Glutamatergic neuron (in vitro differentiated cells): ENCODE results near the gene SPPL2C. TPM values are rescaled to one million over a fixed set of nuclear protein-coding genes. Genes with fewer than 3 reads are reported as not detected.

Experiments used
- DNase-seq: peaks from one replicate; pipeline ENCODE4 v3.0.0; 2022
- H3K27ac Mint-ChIP-seq: one replicate; pipeline ENCODE4 v1.8.0; 2020; ENCODE audit warnings: mild to moderate bottlenecking, mixed read lengths, inconsistent platforms; ENCODE audit not compliant: unreplicated experiment
- H3K27me3 Mint-ChIP-seq: one replicate; pipeline ENCODE4 v1.8.0; 2020; ENCODE audit warnings: mild to moderate bottlenecking, moderate library complexity, mixed read lengths, inconsistent platforms; ENCODE audit not compliant: unreplicated experiment
- H3K36me3 Mint-ChIP-seq: one replicate; pipeline ENCODE4 v1.8.0; 2020; ENCODE audit warnings: mild to moderate bottlenecking, mixed read lengths, inconsistent platforms; ENCODE audit not compliant: unreplicated experiment
- H3K4me1 Mint-ChIP-seq: one replicate; pipeline ENCODE4 v1.8.0; 2020; ENCODE audit warnings: mild to moderate bottlenecking, low read depth, mixed read lengths, inconsistent platforms; ENCODE audit not compliant: unreplicated experiment
- H3K4me3 Mint-ChIP-seq: one replicate; pipeline ENCODE4 v1.8.0; 2020; ENCODE audit warnings: mild to moderate bottlenecking, mixed read lengths, inconsistent platforms; ENCODE audit not compliant: unreplicated experiment
- H3K9me3 Mint-ChIP-seq: one replicate; pipeline ENCODE4 v1.8.0; 2020; ENCODE audit warnings: mild to moderate bottlenecking, moderate library complexity, mixed read lengths, inconsistent platforms; ENCODE audit not compliant: unreplicated experiment
- CTCF ChIP-seq: fragments of 200-600 bp; sonication (generic); IDR thresholded peaks from one replicate; pipeline ENCODE4 v1.5.0; 2021; ENCODE audit not compliant: partially characterized antibody, unreplicated experiment
- total RNA-seq: library from RNA; stranded (reverse); fragmentation: NEBNext Ultra II Directional; extraction: Animal tissue kit (Norgen Biotek cat#: 25700); gene quantifications from one replicate; pipeline ENCODE4 v1.2.1, GENCODE V29; 2021; ENCODE audit not compliant: unreplicated experiment

The SPPL2C gene
- total RNA-seq, 1 donor from 2014 or later: not detected

- no peak for TF ChIP-seq CTCF
- no peak for DNase-seq
Observed at GRCh38 chr17:45846646-45847045, 2.0 kb downstream of the SPPL2C start.

GRCh38 chr17:45847101-45847500 lies 2.4 kb downstream of the SPPL2C start:
- H3K36me3 Mint-ChIP-seq: no peaks in the 10 kb centered on the region
- H3K27me3 Mint-ChIP-seq: no peaks in the 10 kb centered on the region
- DNase-seq: no peak
- H3K4me1 Mint-ChIP-seq: peaks cover 7% of the 10 kb centered on the region
- H3K27ac Mint-ChIP-seq: no peak overlapping the region
- TF ChIP-seq CTCF: no peak
- H3K9me3 Mint-ChIP-seq: peaks cover 5% of the 10 kb centered on the region
- H3K4me3 Mint-ChIP-seq: no peak overlapping the region

More at GRCh38 chr17:45846646-45847045, 2.0 kb downstream of the SPPL2C start:
- peaks cover 10% of the 10 kb centered on the region for H3K4me1 Mint-ChIP-seq
- H3K27ac Mint-ChIP-seq: no peak overlapping the region
- no peak overlapping the region for H3K4me3 Mint-ChIP-seq
- H3K36me3 Mint-ChIP-seq: no peaks in the 10 kb centered on the region
- peaks cover 5% of the 10 kb centered on the region for H3K9me3 Mint-ChIP-seq
- H3K27me3 Mint-ChIP-seq: no peaks in the 10 kb centered on the region

- no peak overlapping the region for H3K27ac Mint-ChIP-seq
- no peak overlapping the region for H3K4me3 Mint-ChIP-seq
- no peaks in the 10 kb centered on the region for H3K27me3 Mint-ChIP-seq
- no peaks in the 10 kb centered on the region for H3K36me3 Mint-ChIP-seq
- H3K9me3 Mint-ChIP-seq: peaks cover 4% of the 10 kb centered on the region
- peaks cover 5% of the 10 kb centered on the region for H3K4me1 Mint-ChIP-seq
- DNase-seq: no peak
- no peak for TF ChIP-seq CTCF
Observed at GRCh38 chr17:45847747-45848146, 3.1 kb downstream of the SPPL2C start.

GRCh38 chr17:45848405-45848804 lies 3.7 kb downstream of the SPPL2C start:
- DNase-seq: no peak
- Mint-ChIP-seq H3K27ac (peak overlapping the region; percentile 4), H3K4me3 (no peak overlapping the region), H3K9me3 (peaks cover 4% of the 10 kb centered on the region), H3K27me3 (peaks cover 2% of the 10 kb centered on the region), H3K4me1 (peaks cover 5% of the 10 kb centered on the region), H3K36me3 (no peaks in the 10 kb centered on the region)
- TF ChIP-seq CTCF: no peak

- Mint-ChIP-seq H3K27ac (peak overlapping the region; percentile 4), H3K4me1 (peaks cover 5% of the 10 kb centered on the region), H3K27me3 (peaks cover 2% of the 10 kb centered on the region), H3K36me3 (no peaks in the 10 kb centered on the region), H3K4me3 (no peak overlapping the region), H3K9me3 (peaks cover 4% of the 10 kb centered on the region)
- DNase-seq: no peak
- no peak for TF ChIP-seq CTCF
Observed at GRCh38 chr17:45848868-45849535, 4.3 kb downstream of the SPPL2C start.
